CD4-positive, alpha-beta T cell treated with Interferon alpha-2 for 1 hour (primary cell): ENCODE data around the gene MRPS23.
A peak's percentile ranks its signal among the peaks of the same experiment; 100 is the strongest.

ENCODE experiments used
- DNase-seq, 2 donors: peaks; one replicate each; pipeline ENCODE4 v3.0.0-alpha.2; 2020 to 2022

MRPS23 gene

GRCh38 chr17:57877803-57878377 is 28.0 kb upstream of the MRPS23 start:
- DNase-seq = no peak

GRCh38 chr17:57876866-57877237 is 27.0 kb upstream of the MRPS23 start:
- DNase-seq = no peak

- DNase-seq = no peak
Observed at GRCh38 chr17:57876023-57876865, 26.4 kb upstream of the MRPS23 start.

GRCh38 chr17:57875290-57876022 is 25.6 kb upstream of the MRPS23 start:
- no peak for DNase-seq

- no peak for DNase-seq
Observed at GRCh38 chr17:57874434-57875289, 24.8 kb upstream of the MRPS23 start.

GRCh38 chr17:57874058-57874419 is 24.2 kb upstream of the MRPS23 start:
- no peak for DNase-seq

GRCh38 chr17:57873261-57874057 is 23.6 kb upstream of the MRPS23 start:
- DNase-seq = no peak

GRCh38 chr17:57872536-57872935 is 22.7 kb upstream of the MRPS23 start:
- DNase-seq = no peak

GRCh38 chr17:57871863-57872262 is 22.0 kb upstream of the MRPS23 start:
- no peak for DNase-seq

GRCh38 chr17:57871155-57871554 is 21.3 kb upstream of the MRPS23 start:
- DNase-seq = no peak

- no peak for DNase-seq
Observed at GRCh38 chr17:57870283-57870635, 20.4 kb upstream of the MRPS23 start.

GRCh38 chr17:57869617-57870282 is 19.9 kb upstream of the MRPS23 start:
- DNase-seq = no peak

GRCh38 chr17:57868910-57869616 is 19.2 kb upstream of the MRPS23 start:
- DNase-seq = no peak

- peak in 1 of 2 donors; percentile 64 for DNase-seq
Observed at GRCh38 chr17:57868007-57868909, 18.4 kb upstream of the MRPS23 start.

GRCh38 chr17:57867126-57867525 is 17.3 kb upstream of the MRPS23 start:
- DNase-seq = no peak

GRCh38 chr17:57866723-57867122 is 16.9 kb upstream of the MRPS23 start:
- no peak for DNase-seq

GRCh38 chr17:57866319-57866718 is 16.5 kb upstream of the MRPS23 start:
- DNase-seq = no peak

GRCh38 chr17:57864273-57864672 is 14.4 kb upstream of the MRPS23 start:
- DNase-seq = no peak

GRCh38 chr17:57862694-57863667 is 13.1 kb upstream of the MRPS23 start:
- no peak for DNase-seq
